ENCODE results near the gene SEC24D.
A peak's percentile ranks its signal among the peaks of the same experiment; 100 is the strongest.

Gene SEC24D

GRCh38 chr4:118684873-118685811 lies 150.8 kb downstream of the SEC24D start, which contains the start of gene METTL14:
METTL14 (plus strand) TSS chr4:118685392; CDS start chr4:118685535, 143 bp downstream.
- Histone ChIP-seq H3K9me3 (ENCODE audit: control insufficient read depth, insufficient read depth, low read depth, low read length) (no peaks in the 10 kb centered on the region), H3K4me1 (ENCODE audit: control insufficient read depth, insufficient read depth, low read length) (no peaks in the 10 kb centered on the region), H3K27ac (ENCODE audit: extremely low read depth, low read depth, low read length) (peak within 1 kb of the TSS; percentile 28), H3K36me3 (ENCODE audit: control insufficient read depth in 2 of 2, insufficient read depth in 1 of 2, low read length in 2 of 2) (peaks cover 16 to 19% of the 10 kb centered on the region in 2 experiments; a peak in 2 of 3 replicates), H3K4me3 (ENCODE audit: low read depth, low read length) (peak within 1 kb of the TSS; percentile 75)
- CTCF ChIA-PET: interaction anchor here (0.7 to 0.9 kb wide), 3 partner anchors 9 to 332 kb away, joined by 3 to 4 read pairs (median 3); no protein-coding TSS in a partner anchor
- POLR2A ChIA-PET: interaction anchor here (0.7 to 1.0 kb wide), 3 partner anchors 9 to 25 kb away, joined by 3 to 5 read pairs (median 4); no protein-coding TSS in a partner anchor
- peak; percentile 60 for TF ChIP-seq SP2 (tag by site-specific recombination; IDR thresholded peaks at IDR 0.05)
- peak; percentile 91 for TF ChIP-seq SCRT2 (tag by site-specific recombination; IDR thresholded peaks at IDR 0.05)
- TF ChIP-seq GLI4 (tag by site-specific recombination; IDR thresholded peaks at IDR 0.05): no peak
- peak; percentile 45; the same call in 1 of the 2 replicates for TF ChIP-seq ZNF366 (tag by site-specific recombination; conservative IDR thresholded peaks at IDR 0.05)
- no peak for TF ChIP-seq ZNF747 (tag by site-specific recombination; IDR thresholded peaks at IDR 0.05)
- peak; percentile 85 for TF ChIP-seq ZBTB17 (tag by site-specific recombination; IDR thresholded peaks at IDR 0.05)
- TF ChIP-seq ZNF513 (tag by site-specific recombination; IDR thresholded peaks at IDR 0.05): no peak
- no peak for TF ChIP-seq GLIS1 (tag by site-specific recombination; IDR thresholded peaks at IDR 0.05)
- TF ChIP-seq ZBTB21 (tag by site-specific recombination; IDR thresholded peaks at IDR 0.05): peak; percentile 59; the same call in 1 of the 2 replicates
- no peak for TF ChIP-seq ZNF837 (tag by site-specific recombination; IDR thresholded peaks at IDR 0.05)
- TF ChIP-seq ZNF394 (tag by site-specific recombination; IDR thresholded peaks at IDR 0.05; ENCODE audit: borderline replicate concordance): peak; percentile 38; the same call in 1 of the 2 replicates
- TF ChIP-seq ZNF561 (tag by site-specific recombination; IDR thresholded peaks at IDR 0.05; ENCODE audit: borderline replicate concordance): peak; percentile 77; the same call in 1 of the 2 replicates
- peak; percentile 70; the same call in 1 of the 2 replicates for TF ChIP-seq ZNF600 (tag by site-specific recombination; IDR thresholded peaks at IDR 0.05)
- peak; percentile 66; the same call in 1 of the 2 replicates for TF ChIP-seq ZNF580 (tag by site-specific recombination; IDR thresholded peaks at IDR 0.05)
- TF ChIP-seq ZXDB (tag by site-specific recombination; IDR thresholded peaks at IDR 0.05): peak; percentile 62; the same call in 1 of the 2 replicates
- no peak for TF ChIP-seq HOXD13 (CRISPR knock-in tag; IDR thresholded peaks at IDR 0.05; ENCODE audit: borderline replicate concordance)
- TF ChIP-seq ZFHX2 (tag by site-specific recombination; conservative IDR thresholded peaks at IDR 0.05): peak; percentile 41
- TF ChIP-seq, protein P1, sequence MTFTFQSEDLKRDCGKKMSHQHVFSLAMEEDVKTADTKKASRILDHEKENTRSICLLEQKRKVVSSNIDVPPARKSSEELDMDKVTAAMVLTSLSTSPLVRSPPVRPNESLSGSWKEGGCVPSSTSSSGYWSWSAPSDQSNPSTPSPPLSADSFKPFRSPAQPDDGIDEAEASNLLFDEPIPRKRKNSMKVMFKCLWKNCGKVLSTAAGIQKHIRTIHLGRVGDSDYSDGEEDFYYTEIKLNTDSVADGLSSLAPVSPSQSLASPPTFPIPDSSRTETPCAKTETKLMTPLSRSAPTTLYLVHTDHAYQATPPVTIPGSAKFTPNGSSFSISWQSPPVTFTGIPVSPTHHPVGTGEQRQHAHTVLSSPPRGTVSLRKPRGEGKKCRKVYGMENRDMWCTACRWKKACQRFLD (tag by site-specific recombination; IDR thresholded peaks at IDR 0.05): no peak
- no peak for TF ChIP-seq ZNF280D (tag by site-specific recombination; IDR thresholded peaks at IDR 0.05)
- TF ChIP-seq ZNF692 (tag by site-specific recombination; IDR thresholded peaks at IDR 0.05): no peak
- TF ChIP-seq ZBTB1 (tag by site-specific recombination; IDR thresholded peaks at IDR 0.05): no peak
- 0 out of 2 replicates have a peak, but pooled peaks have one; percentile 57 for TF ChIP-seq KLF16 (tag by site-specific recombination; IDR thresholded peaks at IDR 0.05)
- 0 out of 2 replicates have a peak, but pooled peaks have one; percentile 38 for TF ChIP-seq KLF9 (tag by site-specific recombination; IDR thresholded peaks at IDR 0.05; ENCODE audit: low read depth)
- TF ChIP-seq ZBTB8A (tag by site-specific recombination; IDR thresholded peaks at IDR 0.05): peak; percentile 63
- no peak for TF ChIP-seq ZNF707 (tag by site-specific recombination; IDR thresholded peaks at IDR 0.05)
- 0 out of 2 replicates have a peak, but pooled peaks have one; percentile 12 for TF ChIP-seq ZNF639 (tag by site-specific recombination; IDR thresholded peaks at IDR 0.05)
- no peak; the same call in none of the 2 replicates for TF ChIP-seq SP7 (tag by site-specific recombination; IDR thresholded peaks at IDR 0.05)
- TF ChIP-seq SP3 (tag by site-specific recombination; IDR thresholded peaks at IDR 0.05): peak; percentile 64

Measured in HEK293 (cell line).